Activated CD4-positive, CD25-positive, alpha-beta regulatory T cell treated with anti-CD3 and anti-CD28 coated beads, Interleukin-2, amount 50 U/mL, for 24 hours (primary cell): ENCODE data around the gene MINAR2.
A peak's percentile ranks its signal among the peaks of the same experiment; 100 is the strongest.

ENCODE experiments used
- ATAC-seq, 2 donors: fragments of 150-1000 bp; cut with Tn5 transposase; one replicate each; pipeline ENCODE4 v1.10.0; 2021; ENCODE audit warnings: mild to moderate bottlenecking in 1 of 2, moderate library complexity in 1 of 2

MINAR2 gene, protein sequence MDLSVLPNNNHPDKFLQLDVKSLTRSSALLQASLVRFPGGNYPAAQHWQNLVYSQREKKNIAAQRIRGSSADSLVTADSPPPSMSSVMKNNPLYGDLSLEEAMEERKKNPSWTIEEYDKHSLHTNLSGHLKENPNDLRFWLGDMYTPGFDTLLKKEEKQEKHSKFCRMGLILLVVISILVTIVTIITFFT

DNA sequence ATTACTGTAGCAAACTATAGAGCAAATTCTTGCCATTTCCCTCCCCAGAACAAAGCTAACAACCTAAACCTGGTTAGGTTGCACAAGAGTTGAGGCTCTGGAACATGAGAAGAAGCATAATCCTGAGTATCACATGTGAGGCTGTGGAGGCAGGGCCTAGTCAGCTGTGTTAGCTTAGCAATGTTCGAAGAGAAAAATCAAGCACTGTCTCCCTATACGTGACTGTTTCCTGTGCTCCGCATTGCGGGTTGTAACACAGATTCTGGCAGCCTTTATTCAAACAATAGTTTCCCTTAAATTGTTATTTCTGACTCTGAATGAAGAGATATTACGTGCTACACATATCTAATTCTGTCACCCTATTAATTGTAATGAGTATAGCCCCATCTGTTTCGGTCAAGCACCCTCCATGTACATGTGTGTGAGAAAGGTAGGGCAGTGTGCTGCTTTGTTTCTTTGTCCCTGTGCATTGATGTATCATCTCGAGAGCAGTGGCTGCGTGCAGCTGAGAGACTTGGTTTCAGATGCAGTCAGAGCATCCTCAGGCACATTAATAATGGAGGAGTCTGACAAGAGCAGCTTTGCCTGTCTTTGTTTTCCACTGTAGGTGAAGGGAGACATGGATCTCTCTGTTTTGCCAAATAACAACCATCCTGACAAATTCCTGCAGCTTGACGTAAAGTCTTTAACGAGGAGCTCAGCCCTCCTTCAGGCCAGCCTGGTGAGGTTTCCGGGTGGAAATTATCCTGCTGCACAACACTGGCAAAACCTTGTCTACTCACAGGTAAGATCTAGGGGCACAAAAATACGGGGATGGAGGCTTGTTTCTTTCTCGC, at the start of gene MINAR2:
Gene MINAR2 (plus strand): TSS at position 523 of the 836 bp plus-strand sequence. CDS start 97 bp downstream, at position 620.
- no peak for ATAC-seq

DNA sequence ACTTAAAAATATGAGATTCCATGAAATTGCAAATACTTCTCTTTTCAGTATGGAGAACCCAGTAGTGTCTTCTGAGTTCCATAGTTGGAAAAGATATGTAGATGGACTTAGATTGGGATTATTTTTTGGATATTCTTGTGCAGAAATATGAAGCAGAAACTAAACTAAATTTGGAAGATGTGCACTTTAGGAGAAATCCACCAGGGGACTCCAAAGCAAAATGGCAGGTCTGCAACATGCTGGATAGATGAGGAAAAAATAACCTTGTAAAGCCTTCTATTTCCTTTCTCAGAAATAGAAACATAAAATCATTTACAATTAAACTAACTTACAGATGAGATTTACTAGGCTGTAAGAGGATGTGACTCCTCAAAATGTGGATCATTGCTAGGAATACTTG, 49.2 kb upstream of the MINAR2 start:
- no peak for ATAC-seq

DNA sequence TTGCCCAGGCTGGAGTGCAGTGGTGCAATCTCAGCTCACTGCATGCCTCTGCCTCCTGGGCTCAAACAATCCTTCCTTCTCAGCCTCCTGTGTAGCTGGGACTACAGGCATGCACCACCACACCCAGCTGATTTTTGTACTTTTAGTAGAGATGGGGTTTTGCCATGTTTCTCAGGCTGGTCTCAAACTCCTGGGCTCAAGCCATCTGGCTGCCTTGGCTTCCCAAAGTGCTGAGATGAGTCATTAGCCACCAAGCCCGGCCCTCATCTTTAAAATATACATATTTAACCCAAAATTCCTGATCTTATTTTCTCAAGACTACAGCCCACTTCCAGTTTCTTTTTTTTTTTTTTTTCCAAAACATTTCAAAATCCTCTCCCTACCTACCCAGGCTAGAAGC, 31.7 kb upstream of the MINAR2 start:
- ATAC-seq, result no peak

DNA sequence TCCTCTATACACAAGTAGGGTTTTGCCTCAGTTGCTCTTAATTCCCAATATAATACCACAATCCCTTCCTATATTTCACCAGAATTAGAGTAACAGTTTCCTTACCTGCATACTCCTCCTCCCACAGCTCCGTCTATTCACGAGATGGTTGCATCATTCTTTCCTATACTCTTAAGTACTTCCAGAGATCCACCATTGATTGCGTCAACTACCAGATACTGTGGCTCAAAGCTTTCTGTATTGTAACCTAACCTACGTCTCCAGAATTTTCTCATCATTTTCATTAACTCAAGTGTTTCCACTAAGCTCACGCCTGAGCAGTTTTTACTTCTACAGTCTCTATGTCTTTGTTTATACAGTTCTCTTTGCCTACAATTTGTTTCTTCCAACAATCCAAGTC, 31.2 kb upstream of the MINAR2 start:
- ATAC-seq, result no peak

DNA sequence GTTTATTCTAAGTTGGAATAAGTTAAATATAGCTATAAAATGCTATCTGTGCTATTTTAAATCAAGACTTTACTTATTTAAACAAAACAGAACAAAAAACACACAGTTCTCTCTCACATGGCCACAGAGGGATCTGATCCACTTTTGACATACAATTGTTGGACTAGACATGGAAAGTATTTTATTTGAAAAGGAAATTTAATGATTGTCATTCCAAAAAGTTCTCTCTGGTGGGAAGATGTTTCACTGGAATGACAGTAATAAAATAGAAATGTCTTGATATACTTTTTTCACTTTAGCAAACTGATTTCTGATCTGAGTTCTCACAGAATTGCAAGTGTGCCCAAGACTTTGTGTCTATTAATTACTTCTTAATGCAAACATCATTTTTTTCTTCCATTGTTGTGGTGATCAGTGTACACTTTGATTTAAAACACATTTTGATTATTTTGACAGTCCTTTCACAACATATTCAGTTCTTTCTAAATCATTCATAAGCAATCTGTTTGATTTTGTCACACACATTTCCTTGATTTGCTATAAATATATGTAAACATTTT, 30.1 kb upstream of the MINAR2 start:
- no peak for ATAC-seq

DNA sequence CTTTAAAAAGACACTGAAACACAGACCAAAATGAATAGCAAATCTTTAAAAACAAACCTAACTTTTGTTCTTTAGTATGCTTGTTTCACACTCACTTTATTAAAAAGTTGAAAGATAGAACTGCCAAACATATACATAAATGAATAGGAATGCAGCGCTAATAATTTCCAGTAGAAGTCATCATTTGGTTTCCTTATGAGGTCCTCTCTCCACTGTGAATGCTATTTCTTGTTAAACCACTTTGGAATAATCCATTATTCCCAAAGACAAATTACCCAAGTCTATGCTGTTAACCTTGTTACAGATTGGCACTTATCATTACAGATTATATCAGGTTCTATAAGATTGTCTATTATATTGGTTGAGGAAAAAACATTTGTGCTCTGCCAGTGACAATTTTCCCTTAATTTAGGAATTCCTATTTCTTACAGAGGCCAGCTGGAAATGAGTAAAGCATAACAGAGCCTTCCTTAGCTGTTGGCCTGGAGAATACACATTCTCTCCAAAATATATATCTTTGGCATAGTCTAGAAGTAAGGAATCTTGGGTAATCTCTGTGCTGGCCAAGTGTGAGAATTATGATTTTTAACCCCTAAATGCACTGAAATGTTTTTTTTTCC, 29.3 kb upstream of the MINAR2 start:
- no peak for ATAC-seq

DNA sequence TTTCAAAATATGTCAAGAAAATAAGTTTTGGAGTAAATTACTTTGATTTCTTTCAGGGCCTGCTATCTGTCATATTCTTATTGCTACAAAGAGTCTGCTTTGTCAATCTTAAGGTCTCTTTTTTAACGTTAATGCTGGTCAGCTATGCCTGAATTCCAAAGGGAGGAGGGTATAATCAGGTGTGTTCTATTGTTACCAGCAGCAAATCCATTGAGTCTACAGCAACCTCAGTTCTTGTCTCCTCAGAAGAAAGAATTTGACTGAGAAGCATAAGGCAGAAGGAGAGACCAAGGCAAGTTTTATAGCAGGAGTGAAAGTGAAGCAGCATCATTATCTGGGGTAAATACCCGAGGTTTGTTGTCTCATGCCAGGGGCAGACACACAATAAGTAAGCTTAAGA, 23.7 kb upstream of the MINAR2 start:
- no peak for ATAC-seq

DNA sequence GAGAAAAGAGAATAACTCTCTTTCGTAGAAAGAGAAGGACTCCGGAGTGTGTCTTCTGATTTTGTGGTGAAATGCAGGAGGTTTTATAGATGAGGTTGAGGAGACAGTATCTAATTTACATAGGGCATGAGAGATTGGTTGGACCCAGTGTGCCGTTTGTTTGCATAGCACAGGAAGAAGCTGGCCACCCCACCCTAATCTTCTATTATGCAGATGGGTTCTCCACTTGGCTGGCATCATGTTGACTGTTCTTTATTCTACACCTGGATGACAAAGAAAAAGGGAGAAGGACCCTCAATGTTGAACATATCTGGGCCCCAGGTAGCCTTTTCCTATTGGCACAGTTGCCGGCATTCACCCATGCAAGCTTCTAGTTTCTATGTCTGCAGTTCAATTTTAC, 23.2 kb upstream of the MINAR2 start:
- no peak for ATAC-seq

DNA sequence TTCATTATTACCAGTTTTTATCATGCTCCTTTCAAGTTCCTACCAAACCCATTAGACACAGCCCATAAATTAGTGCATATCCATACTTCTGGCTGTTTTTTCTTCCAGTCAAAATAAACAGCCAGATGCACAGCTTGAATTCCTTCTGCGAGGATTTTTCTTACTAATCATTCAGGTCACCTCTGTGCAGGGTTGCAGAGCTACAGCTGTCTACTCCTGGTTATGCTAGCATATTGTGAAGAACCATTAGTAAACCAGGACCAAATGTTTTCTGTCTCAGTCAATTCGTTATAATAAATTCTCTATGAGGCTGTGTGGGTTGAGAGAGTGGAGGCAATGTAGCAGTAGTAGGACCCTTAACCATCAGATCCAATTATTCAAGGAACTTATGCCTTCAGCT, 8.1 kb upstream of the MINAR2 start:
- no peak for ATAC-seq

DNA sequence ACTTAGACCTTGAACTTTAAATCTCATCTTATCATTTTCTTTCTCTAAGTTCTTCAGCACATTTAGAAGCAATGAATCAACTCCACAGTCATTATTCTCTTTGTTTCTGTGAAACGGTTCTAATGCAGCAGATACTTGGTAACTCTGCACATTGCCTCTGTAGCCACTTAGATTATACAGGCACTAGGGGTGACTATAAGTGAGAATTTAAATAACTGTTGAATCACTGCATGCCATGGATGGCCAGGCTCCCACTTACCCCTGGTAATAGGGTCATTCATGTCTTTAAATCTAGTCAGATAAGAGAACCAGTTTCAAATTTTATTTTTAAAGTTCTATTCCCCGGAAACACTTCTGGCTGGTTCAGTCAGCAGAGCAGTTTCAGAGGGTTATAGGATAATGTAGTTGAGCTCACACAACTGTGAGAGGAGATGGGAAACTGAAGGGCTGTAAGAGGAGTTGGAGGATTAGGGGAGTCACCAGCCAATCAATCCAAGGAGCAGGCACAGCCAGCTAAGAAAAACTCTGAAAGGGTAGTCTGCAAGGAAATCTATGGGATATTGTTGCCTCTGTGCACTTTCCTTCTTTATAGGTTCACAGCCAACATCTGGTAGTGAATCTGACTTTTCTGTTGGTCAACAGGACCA, 4.2 kb upstream of the MINAR2 start:
- ATAC-seq, result no peak

DNA sequence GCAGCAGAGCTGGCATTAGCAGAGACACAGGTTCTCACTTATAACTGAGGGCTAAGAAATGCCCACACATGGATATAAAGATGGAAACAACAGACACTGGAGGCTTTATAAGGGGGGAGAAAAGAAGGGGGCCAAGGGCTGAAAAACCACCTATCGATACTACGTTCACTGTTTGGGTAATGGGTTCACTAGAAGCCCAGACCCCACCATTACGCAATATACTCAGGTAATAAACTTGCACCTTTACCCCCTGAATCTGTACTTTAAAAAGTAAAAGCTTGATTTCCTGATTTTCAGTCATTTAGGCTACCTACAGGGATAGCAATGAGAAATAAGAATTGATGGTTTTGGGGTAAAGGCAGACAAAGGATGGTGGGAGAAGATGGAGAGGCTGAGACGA, 1.9 kb upstream of the MINAR2 start:
- no peak for ATAC-seq

DNA sequence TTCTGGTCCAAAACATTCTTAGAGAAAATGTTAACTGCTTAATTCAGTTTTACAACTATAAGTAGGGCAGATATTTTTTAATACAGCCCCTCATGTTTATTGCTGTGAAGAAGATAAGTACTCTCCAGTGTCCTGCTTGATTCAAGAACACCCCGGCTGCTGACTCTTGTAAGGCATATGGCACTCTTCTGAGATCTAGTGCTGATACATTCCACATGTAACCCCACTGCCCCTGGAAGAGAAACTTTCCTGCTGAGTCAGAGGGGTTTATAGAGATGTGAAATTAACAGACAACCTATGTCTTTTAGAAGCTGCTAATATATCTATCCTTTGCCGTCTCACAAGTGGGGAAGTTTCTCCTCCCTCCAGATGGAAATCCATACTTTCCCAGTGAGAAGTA, 1.0 kb upstream of the MINAR2 start:
- no peak for ATAC-seq

DNA sequence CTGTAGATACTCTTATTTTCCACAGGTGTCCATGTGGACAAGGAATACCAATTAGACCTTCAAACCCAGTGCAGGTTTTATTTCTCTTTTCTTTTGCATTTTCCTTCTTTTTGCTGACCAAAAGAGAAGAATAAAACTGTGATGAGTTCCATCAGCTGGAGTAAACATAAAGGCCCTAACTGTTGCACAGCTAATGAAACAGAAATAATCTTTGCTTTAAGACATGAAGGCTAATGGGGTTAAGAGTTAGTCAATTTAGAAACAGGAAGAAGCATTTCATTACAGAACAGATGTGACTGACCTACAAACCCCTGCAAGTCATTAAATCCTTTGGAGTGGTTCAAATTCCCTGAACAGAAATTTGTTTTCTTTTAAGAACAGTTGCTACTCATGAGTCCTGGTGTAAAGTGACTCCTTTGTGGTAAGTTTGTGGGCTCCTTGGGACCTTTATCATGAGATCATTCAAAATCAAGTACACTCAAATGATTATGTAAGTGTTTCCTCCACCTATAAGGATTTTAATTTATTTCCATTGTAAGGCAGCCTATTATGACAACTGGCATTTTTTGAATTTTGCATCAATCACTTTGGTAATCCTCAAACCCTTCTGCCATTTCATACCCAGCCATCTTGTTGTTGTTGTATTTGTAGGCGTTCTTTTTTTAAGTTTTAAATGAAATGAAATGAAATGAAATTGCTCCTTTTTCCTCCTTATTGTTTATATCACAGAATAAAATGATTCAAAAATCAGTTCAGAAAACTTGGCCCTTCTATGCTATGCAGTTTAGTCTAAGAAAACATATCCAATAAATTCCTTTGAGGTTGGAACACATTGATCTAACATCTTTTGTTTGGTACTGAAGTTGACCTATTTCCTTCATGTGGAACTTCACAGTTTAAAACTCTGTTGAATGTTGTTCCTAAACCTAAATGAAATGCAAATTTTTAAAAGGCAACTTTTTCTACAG, 1.3 kb downstream of the MINAR2 start:
- ATAC-seq, result no peak

DNA sequence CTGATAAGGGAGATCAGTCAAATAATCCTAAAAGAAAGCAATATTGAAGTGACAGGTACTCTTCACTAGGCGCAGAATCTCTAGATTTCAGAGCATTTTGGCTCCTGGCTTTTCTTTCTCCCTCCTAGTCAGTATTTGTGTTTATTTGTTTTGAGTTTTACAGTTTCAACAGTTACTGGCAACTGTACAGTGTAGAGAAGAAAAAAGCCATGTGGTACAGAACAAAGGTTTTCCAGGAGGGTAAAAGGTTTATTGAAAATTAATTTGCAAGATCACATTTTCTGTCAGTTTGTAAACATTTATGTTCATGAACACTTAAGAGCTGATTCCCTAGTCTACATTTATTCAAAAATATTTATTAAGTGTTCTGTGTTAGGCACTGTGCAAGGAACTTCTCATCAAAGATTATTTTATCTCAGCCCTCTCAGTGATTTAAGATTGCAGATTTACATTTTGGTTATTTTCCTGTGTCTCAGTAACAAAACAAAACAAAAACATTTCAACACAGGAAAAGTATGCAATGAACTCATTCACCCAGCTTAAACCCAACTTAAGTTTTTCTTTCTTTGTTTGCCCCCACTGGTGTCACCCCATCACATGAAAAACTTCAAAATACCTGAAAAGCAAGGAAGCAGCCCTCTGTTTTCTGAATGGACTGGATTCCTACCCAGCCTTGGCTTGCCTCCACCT, 12.9 kb downstream of the MINAR2 start:
- no peak for ATAC-seq

DNA sequence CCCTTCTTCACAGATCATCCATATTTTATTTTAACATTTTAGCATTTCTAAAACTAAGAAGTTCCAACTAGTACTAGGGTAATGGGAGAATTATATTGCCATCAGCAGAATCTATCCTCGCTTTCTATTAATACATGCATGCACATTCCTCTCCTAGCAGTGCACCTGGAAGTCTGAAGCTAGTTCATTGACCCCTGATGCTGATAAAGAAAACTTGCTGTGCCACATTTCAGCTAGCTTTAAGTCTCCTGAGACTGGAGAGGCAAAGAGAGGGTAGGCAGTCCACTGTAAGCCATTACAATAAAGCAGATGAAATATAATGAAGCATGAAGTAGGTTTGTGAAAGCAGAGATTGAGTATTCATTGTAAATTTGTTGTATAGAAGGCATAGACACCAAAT, 15.8 kb downstream of the MINAR2 start:
- no peak for ATAC-seq

DNA sequence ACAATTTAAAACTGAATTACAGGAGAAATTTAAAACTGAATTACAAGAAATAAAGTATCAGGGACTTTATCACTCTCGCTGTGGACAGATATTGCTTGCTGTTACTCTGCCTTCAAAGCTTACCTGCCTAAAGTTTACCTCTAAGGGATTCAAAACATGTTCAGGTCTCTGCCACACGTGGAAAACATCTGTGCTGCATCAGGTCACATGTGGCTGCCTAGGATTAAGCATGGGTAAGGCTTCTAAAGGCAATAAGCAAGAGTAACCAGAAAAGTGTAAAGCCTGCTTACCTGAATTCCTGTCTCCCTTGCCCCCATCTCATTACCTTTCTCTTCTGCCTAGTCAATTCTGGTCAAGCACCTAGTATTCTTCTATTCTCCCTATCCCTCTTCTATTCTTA, 18.9 kb downstream of the MINAR2 start:
- ATAC-seq, result no peak

DNA sequence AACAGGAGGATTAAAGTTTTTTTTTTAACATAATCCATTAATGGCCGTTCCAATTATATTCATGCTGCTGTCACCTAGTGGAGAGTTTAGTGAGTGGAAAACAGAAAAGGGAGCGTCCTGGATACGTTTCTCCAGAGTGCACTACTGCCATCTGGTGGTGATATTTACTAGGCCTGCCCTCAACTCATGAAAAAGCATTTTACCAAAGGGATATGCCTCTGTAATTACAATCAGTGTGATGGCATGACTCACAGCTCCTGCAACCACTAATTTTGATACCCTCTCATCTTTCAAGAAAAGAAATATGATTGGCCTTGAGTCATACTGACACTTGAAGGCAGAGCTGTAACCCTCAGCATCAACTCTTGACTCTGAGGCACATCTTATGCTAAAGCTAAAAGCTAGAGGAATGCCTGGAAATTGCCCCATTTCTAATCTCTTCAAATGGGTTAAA, 20.1 kb downstream of the MINAR2 start:
- peak; percentile 94 to 96 for ATAC-seq

DNA sequence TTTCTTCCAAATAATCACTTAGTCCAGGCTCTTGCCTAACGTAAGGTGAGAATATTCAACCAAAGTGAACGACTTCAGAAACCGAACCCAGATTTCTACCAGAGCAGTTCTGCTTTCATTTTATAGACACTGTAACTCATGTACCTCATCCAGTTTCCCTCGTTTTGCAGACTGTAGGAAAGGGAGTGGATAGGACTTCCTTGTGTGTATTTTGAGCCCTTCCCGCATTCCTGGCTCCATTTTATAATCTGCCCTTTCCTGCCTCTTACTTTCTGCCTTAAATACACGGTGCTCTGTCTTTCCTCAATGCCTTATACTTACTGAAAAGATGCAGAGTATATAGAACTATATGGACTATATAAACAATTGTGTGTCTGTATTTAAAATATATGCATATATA, 20.8 kb downstream of the MINAR2 start:
- no peak for ATAC-seq

DNA sequence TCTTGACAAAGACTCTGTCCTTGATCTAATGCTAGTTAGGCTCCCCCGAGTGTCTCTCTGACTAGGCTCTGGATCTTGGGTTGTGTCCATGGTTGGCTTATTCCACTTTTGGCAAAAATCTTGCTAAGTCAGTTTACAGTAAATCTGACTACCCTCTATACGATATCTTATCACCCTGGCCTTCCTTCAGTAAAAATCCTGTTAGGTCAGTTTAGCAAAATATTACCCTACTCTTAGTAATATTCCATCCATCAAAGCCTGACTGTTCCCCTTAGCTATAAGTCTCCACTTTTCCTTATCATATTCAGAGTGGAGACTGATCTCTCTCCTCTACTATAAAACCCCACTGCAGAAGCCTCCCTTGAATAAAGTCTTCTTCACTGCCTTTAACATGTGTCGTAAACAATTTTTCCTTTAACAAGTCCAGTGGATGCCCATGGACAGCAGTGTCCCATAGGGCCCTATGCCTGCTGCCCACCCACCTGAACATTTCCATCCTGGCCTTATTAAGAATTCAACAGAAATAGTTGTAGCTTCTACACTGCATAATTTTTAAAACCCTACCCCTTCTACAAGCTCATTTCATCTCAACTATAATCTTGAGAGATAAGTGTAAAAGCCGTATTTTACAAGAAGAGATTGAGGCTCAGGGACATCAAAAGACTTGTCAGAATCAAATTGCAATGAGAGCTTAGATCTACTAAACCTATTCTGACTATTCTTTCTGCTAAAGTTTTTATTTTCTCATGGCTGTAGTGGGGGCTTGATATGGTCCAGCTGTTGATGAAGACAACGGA, 22.3 kb downstream of the MINAR2 start:
- no peak for ATAC-seq

DNA sequence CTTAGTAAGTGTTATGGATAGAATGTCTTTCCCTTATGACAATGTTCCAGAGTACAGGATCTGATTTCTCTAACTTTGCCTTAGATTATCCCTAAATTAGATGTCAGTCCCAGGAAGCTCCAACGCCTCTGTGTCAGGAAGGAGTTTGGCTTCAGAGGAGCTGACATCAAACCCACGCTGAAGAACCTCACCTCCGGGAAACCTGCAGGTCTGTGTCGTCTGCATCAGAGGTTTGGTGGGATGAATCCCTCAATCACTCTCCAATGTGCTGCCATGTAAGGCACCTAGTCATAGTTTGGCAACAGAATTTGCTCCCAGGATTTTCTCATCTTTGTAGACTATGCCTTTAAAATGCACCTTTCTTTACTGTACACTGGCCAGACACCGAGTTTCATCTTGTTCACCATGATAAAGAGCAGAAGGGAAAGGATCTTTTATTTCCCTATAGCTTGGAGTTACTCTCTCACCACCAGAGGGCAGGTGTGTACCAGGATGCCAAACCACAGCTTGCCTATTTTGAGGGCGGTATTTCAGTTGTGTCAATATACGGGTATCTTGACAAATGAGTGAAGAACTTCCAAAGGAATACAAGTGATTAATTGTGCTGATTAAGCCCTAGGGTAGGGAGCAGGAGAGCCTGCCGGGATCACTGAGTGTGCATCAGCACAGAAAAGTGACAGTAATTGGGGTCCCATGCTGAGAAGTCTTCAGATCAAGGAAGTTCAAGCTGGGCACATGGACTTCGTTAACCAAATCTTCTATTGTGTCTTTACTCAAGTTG, 23.4 kb downstream of the MINAR2 start:
- ATAC-seq, result no peak
